Adipocyte (in vitro differentiated cells): ENCODE data around the gene DNAL4.

ENCODE experiments used
- DNase-seq: peaks from one replicate; pipeline ENCODE4 v3.0.0-alpha.2; 2015; ENCODE audit warnings: low read depth
- H3K27me3 ChIP-seq: replicated peaks from 2 replicates; pipeline ENCODE4 v1.7.0; 2013; ENCODE audit warnings: mild to moderate bottlenecking, low read length, moderate library complexity; ENCODE audit not compliant: control insufficient read depth, insufficient read depth
- H3K36me3 ChIP-seq: 2 replicates; pipeline ENCODE4 v1.7.0; 2013; ENCODE audit warnings: low read length, mild to moderate bottlenecking, moderate library complexity; ENCODE audit not compliant: control insufficient read depth, insufficient read depth, severe bottlenecking
- H3K4me1 ChIP-seq: 2 replicates; pipeline ENCODE4 v1.7.0; 2013; ENCODE audit warnings: mild to moderate bottlenecking, low read length, moderate library complexity; ENCODE audit not compliant: control insufficient read depth, insufficient read depth
- H3K4me3 ChIP-seq: 2 replicates; pipeline ENCODE4 v1.7.0; 2013; ENCODE audit warnings: mild to moderate bottlenecking, low read length, moderate library complexity
- H3K9ac ChIP-seq: 2 replicates; pipeline ENCODE4 v1.7.0; 2013; ENCODE audit warnings: mild to moderate bottlenecking, low read length, moderate library complexity
- H3K9me3 ChIP-seq: 2 replicates; pipeline ENCODE4 v1.7.0; 2013; ENCODE audit warnings: mild to moderate bottlenecking, low read length, moderate library complexity; ENCODE audit not compliant: control insufficient read depth

DNAL4 gene

GRCh38 chr22:38798496-38798895, 4.6 kb upstream of the DNAL4 start:
- DNase-seq: no peak
- Histone ChIP-seq H3K4me3 (no peak overlapping the region), H3K36me3 (no peaks in the 10 kb centered on the region), H3K27me3 (peaks cover 4% of the 10 kb centered on the region), H3K9me3 (no peaks in the 10 kb centered on the region), H3K9ac (no peak overlapping the region), H3K4me1 (peaks cover 10% of the 10 kb centered on the region)

GRCh38 chr22:38796262-38796957, 2.5 kb upstream of the DNAL4 start:
- peaks cover 8% of the 10 kb centered on the region for H3K4me1 ChIP-seq
- H3K4me3 ChIP-seq: no peak overlapping the region
- no peak for DNase-seq
- no peaks in the 10 kb centered on the region for H3K9me3 ChIP-seq
- H3K36me3 ChIP-seq: no peaks in the 10 kb centered on the region
- H3K27me3 ChIP-seq: peaks cover 4% of the 10 kb centered on the region
- H3K9ac ChIP-seq: no peak overlapping the region

GRCh38 chr22:38795569-38795968, 1.6 kb upstream of the DNAL4 start:
- Histone ChIP-seq H3K4me3 (no peak overlapping the region), H3K36me3 (peaks cover 1% of the 10 kb centered on the region), H3K9ac (no peak overlapping the region), H3K4me1 (peaks cover 8% of the 10 kb centered on the region), H3K27me3 (peaks cover 4% of the 10 kb centered on the region), H3K9me3 (no peaks in the 10 kb centered on the region)
- no peak for DNase-seq

- Histone ChIP-seq H3K27me3 (peaks cover 4% of the 10 kb centered on the region), H3K4me1 (peaks cover 17% of the 10 kb centered on the region), H3K9ac (peak overlapping the region; percentile 85), H3K9me3 (no peaks in the 10 kb centered on the region), H3K4me3 (peak overlapping the region; percentile 92), H3K36me3 (peaks cover 10% of the 10 kb centered on the region)
- peak; percentile 26 for DNase-seq
Observed at GRCh38 chr22:38793317-38793716, 626 bp downstream of the DNAL4 start.

- H3K27me3 ChIP-seq: peaks cover 4% of the 10 kb centered on the region
- peak; percentile 21 for DNase-seq
- peak overlapping the region; percentile 85 for H3K9ac ChIP-seq
- H3K4me1 ChIP-seq: peaks cover 22% of the 10 kb centered on the region
- peaks cover 10% of the 10 kb centered on the region for H3K36me3 ChIP-seq
- H3K4me3 ChIP-seq: peak overlapping the region; percentile 92
- H3K9me3 ChIP-seq: no peaks in the 10 kb centered on the region
Observed at GRCh38 chr22:38792833-38793232, 1.1 kb downstream of the DNAL4 start.

- Histone ChIP-seq H3K9ac (no peak overlapping the region), H3K27me3 (no peaks in the 10 kb centered on the region), H3K36me3 (peaks cover 10% of the 10 kb centered on the region), H3K9me3 (no peaks in the 10 kb centered on the region), H3K4me3 (no peak overlapping the region), H3K4me1 (peaks cover 23% of the 10 kb centered on the region)
- DNase-seq: no peak
Observed at GRCh38 chr22:38789606-38790005, 4.3 kb downstream of the DNAL4 start.

GRCh38 chr22:38788846-38789245, 5.1 kb downstream of the DNAL4 start:
- H3K27me3 ChIP-seq: no peaks in the 10 kb centered on the region
- no peaks in the 10 kb centered on the region for H3K9me3 ChIP-seq
- H3K36me3 ChIP-seq: peaks cover 10% of the 10 kb centered on the region
- no peak for DNase-seq
- H3K4me3 ChIP-seq: peak overlapping the region; percentile 9
- H3K4me1 ChIP-seq: peaks cover 23% of the 10 kb centered on the region
- H3K9ac ChIP-seq: peak overlapping the region; percentile 34

- H3K9me3 ChIP-seq: no peaks in the 10 kb centered on the region
- H3K4me3 ChIP-seq: peak overlapping the region; percentile 9
- peak; percentile 96 for DNase-seq
- H3K4me1 ChIP-seq: peaks cover 20% of the 10 kb centered on the region
- no peaks in the 10 kb centered on the region for H3K27me3 ChIP-seq
- peak overlapping the region; percentile 34 for H3K9ac ChIP-seq
- H3K36me3 ChIP-seq: peaks cover 10% of the 10 kb centered on the region
Observed at GRCh38 chr22:38788021-38788816, 5.7 kb downstream of the DNAL4 start.

GRCh38 chr22:38786631-38787030, 7.3 kb downstream of the DNAL4 start:
- Histone ChIP-seq H3K4me1 (peaks cover 22% of the 10 kb centered on the region), H3K9ac (no peak overlapping the region), H3K27me3 (no peaks in the 10 kb centered on the region), H3K36me3 (peaks cover 10% of the 10 kb centered on the region), H3K4me3 (no peak overlapping the region), H3K9me3 (no peaks in the 10 kb centered on the region)
- no peak for DNase-seq

- Histone ChIP-seq H3K9ac (no peak overlapping the region), H3K4me1 (peaks cover 22% of the 10 kb centered on the region), H3K27me3 (no peaks in the 10 kb centered on the region), H3K9me3 (no peaks in the 10 kb centered on the region), H3K4me3 (no peak overlapping the region), H3K36me3 (peaks cover 7% of the 10 kb centered on the region)
- no peak for DNase-seq
Observed at GRCh38 chr22:38784856-38785255, 9.1 kb downstream of the DNAL4 start.

GRCh38 chr22:38784035-38784434, 9.9 kb downstream of the DNAL4 start:
- peaks cover 18% of the 10 kb centered on the region for H3K4me1 ChIP-seq
- H3K9me3 ChIP-seq: no peaks in the 10 kb centered on the region
- H3K4me3 ChIP-seq: no peak overlapping the region
- no peaks in the 10 kb centered on the region for H3K27me3 ChIP-seq
- H3K36me3 ChIP-seq: peaks cover 12% of the 10 kb centered on the region
- no peak overlapping the region for H3K9ac ChIP-seq
- no peak for DNase-seq
